ENCODE data around the gene FOLR2.

Gene FOLR2

DNA sequence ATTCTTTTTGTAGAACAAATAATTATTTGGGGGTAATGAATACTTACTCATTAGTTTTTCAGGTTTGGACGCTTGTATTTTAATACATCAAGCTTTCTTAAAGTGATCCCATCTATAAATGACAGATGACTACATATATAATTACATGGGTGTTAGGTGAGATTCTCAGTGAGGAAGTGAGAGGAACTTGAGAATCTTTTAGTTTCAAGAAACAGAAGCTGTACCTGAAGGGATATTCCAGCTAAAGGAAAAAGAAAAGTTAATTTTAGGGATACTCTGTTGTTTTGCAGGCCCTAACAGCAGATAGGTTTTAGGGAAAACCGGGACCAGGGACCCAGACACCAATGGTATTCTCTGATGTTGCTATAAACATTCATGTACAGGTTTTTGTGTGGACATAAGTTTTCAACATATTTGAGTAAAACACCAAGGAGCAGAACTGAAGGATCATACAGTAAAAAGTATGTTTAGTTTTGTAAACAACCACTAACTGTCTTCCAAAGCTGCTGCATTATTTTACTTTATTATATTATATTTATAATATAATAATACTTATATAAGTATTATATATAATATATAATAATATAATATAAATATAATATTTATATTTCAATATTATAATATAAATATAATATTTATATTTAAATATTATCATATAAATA, 51.5 kb downstream of the FOLR2 start:
- no peaks in the 10 kb centered on the region for H3K36me3 ChIP-seq
- peaks cover 0 to 17% (median 0%) of the 10 kb centered on the region in 11 experiments; a peak in 6 of 22 replicates for H3K9me3 ChIP-seq (replicated peaks in 1 of 11)
- no peak for TF ChIP-seq Cebpa-rat (IDR thresholded peaks at IDR 0.05)
- H3K4me1 ChIP-seq: peaks cover 14 to 32% (median 25%) of the 10 kb centered on the region in 10 experiments
- no peak overlapping the region for H3K4me2 ChIP-seq
- H3K9ac ChIP-seq: no peak overlapping the region
- H4K20me1 ChIP-seq: no peaks in the 10 kb centered on the region
- H3K27ac ChIP-seq: no peak overlapping the region
- no peaks in the 10 kb centered on the region for H3K27me3 ChIP-seq
- H3K4me3 ChIP-seq: no peak overlapping the region
